Activated naive CD4-positive, alpha-beta T cell treated with Interleukin-2 at 50 U/mL for 16 hours (primary cell): ENCODE results near the gene FHOD3.
A peak's percentile ranks its signal among the peaks of the same experiment; 100 is the strongest.
"Not testable (repeated sequence)": the region's sequence is repeated elsewhere in the genome, so short reads cannot be mapped to it uniquely, and the experiment has no call there.

Experiments
- DNase-seq: peaks from one replicate; pipeline ENCODE4 v3.0.0-alpha.2; 2020

FHOD3 gene

GRCh38 chr18:36688020-36688965 is 390.8 kb downstream of the FHOD3 start:
- peak; percentile 42 for DNase-seq

- no peak for DNase-seq
Measured at GRCh38 chr18:36692371-36692770, 394.9 kb downstream of the FHOD3 start.

GRCh38 chr18:36692921-36693332 is 395.4 kb downstream of the FHOD3 start:
- no peak for DNase-seq

- DNase-seq, result no peak
Measured at GRCh38 chr18:36693931-36694620, 396.6 kb downstream of the FHOD3 start.

- DNase-seq, result no peak
Measured at GRCh38 chr18:36695806-36696205, 398.3 kb downstream of the FHOD3 start.

GRCh38 chr18:36697905-36698304 is 400.4 kb downstream of the FHOD3 start:
- no peak for DNase-seq

- DNase-seq, result no peak
Measured at GRCh38 chr18:36700955-36701354, 403.4 kb downstream of the FHOD3 start.

GRCh38 chr18:36702401-36703013 is 405.0 kb downstream of the FHOD3 start:
- no peak for DNase-seq

GRCh38 chr18:36704156-36704555 is 406.6 kb downstream of the FHOD3 start:
- no peak for DNase-seq

GRCh38 chr18:36706134-36706881 is 408.8 kb downstream of the FHOD3 start:
- DNase-seq, result no peak

GRCh38 chr18:36708366-36708765 is 410.9 kb downstream of the FHOD3 start:
- DNase-seq, result no peak

GRCh38 chr18:36709315-36709714 is 411.8 kb downstream of the FHOD3 start:
- no peak for DNase-seq

- DNase-seq, result no peak
Measured at GRCh38 chr18:36711014-36711725, 413.7 kb downstream of the FHOD3 start.

- no peak for DNase-seq
Measured at GRCh38 chr18:36711813-36712444, 414.4 kb downstream of the FHOD3 start.

- DNase-seq, result no peak
Measured at GRCh38 chr18:36714476-36714875, 417.0 kb downstream of the FHOD3 start.

GRCh38 chr18:36717422-36718110 is 420.1 kb downstream of the FHOD3 start:
- no peak for DNase-seq

GRCh38 chr18:36718705-36719328 is 421.3 kb downstream of the FHOD3 start:
- no peak for DNase-seq

- DNase-seq, result no peak
Measured at GRCh38 chr18:36719630-36720029, 422.1 kb downstream of the FHOD3 start.

GRCh38 chr18:36721351-36721750 is 423.8 kb downstream of the FHOD3 start:
- not testable (repeated sequence) for DNase-seq

- DNase-seq, result no peak
Measured at GRCh38 chr18:36724169-36724568, 426.7 kb downstream of the FHOD3 start.

GRCh38 chr18:36724591-36725001 is 427.1 kb downstream of the FHOD3 start:
- no peak for DNase-seq
